Left renal pelvis (tissue), 4 donors: ENCODE measurements around the gene CRACR2A. TPM values are rescaled to one million over a fixed set of nuclear protein-coding genes. Genes with fewer than 3 reads are reported as not detected.

Experiments used
- DNase-seq, 4 donors: peaks; one replicate each; pipeline ENCODE4 v3.0.0-alpha.2; 2013; ENCODE audit warnings: low read depth in 4 of 4, low spot score in 3 of 4
- polyA plus RNA-seq, 4 donors: library from polyadenylated mRNA; unstranded; fragments of 120-200 nt; gene quantifications; one replicate each; pipeline ENCODE4 v1.2.1, GENCODE V29; 2013; ENCODE audit not compliant: insufficient read length in 4 of 4

Gene CRACR2A
- polyA plus RNA-seq, 4 donors: 1.2 to 1.5 (median 1.3) TPM

DNA sequence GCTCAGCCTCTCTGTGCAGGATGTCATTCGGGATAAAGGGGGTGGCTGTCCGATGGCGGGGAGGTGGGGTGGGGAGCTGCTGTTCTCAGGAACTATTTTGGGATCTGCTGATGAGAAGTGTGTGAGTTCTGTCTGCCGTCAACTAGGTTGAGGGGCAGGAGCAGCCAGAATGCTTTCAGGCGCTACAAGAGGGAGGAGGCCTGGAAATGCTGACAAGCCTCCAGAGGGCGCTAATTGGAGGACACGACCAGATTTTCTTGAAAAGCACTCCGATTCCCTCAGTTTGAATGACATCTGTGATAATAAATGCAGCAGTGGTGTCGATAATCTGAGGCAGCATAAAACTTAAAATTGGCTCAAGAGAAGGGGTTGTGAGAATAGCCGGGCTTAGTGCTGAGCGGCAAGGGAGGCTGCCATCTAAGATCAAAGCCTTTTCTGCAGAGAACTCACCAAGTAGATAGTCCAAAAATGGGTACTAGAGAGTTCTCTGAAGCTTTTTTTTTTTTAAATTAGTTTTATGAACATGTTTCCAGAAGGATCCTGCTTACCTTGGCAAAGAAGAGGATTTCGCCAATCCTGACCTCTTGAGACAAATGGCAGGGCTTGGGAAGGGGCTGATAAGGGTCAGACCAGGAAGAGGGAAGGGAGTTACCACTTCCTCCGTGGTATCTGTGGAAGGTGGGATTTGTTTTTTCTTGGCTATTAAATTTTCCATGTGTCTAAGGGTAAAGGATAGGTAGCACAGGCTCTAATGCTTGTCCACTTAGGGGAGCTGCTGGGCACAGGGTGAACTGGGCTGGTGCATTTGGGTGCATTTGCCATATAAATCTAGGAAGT lies 94.4 kb downstream of the CRACR2A start:
- no peak for DNase-seq

- no peak for DNase-seq
Observed at GRCh38 chr12:3656946-3657622, 95.8 kb downstream of the CRACR2A start.

DNA sequence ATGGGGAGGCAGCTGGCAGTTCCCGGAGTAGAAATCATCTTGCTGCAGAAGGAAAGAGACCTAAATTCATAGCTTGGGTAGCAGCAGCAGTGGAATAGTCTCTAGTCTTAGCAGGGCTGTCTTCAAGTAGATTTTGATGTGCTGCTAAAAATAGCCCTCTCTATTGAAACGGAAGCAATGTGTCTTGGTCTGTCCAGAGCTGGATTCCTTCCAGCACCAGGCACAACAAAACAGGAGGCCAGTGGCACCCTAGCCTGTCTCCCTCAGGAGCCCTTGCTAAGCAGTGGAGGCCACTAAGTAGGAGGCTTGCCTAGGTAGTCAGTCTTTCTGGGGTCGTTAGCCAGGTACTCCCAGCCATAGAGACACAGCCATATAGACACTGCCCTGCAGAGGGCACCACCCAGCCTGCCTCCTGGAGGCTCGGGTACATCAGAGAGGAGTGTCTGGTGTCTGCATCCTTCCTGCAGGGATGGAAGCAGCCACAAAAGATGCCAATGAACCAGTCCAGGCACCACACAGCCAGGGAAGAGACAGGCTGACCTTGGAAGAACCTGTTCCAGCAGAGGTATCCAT lies 97.5 kb downstream of the CRACR2A start:
- DNase-seq: no peak

- DNase-seq: no peak
Observed at GRCh38 chr12:3651585-3652424, 101.1 kb downstream of the CRACR2A start.

DNA sequence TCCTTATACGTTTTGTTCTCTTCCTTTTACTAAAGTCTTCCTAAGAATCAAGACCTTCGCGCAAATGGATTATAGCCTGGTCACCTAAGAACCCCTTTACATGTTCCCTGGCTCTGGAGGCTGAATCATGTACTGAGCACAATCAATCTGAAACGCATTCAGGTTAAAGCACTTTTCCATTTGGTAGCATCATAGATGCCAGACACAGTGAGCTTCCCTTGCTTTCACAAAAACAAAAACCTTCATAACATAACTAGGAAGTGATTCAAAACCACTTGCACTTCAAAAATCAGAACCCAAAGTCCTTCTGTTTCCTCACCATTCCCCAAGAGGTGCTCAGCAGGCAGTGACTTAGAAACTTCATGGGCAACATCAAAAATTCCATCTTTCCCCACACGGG lies 105.4 kb downstream of the CRACR2A start:
- no peak for DNase-seq

DNA sequence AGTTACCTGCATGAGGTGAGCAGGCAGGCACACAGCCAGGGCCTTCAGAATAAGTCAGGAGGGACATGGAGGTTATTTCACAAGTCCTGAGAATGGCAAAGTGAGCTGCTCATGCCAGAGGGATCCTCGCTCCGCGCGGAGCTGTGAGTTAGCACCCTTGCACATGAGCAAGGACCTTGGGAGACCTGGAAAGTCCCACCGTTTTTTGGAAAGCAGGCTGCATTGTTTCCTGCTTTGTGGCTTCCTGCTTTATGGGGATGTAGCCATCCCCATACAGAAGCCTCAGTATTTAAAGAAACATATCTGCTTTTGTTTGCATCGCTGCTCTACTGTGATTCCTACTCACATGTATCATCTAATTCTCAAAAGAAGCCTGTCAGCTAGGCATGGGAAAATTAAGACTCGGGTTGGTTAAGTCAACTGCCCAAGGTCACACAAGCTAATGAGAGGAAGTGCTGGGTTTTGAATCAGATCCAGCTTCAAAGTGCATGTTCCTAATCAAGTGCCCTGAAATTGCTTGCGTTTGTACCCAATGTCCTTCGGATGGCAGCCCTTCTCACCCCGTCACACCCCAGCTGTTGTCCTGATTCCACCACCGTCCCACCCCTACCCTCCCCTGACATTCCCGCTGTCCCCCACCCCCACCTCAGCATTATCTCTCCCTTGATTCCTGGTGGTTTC lies 106.2 kb downstream of the CRACR2A start:
- DNase-seq: no peak

GRCh38 chr12:3645091-3645490 lies 107.8 kb downstream of the CRACR2A start:
- no peak for DNase-seq

- DNase-seq: no peak
Observed at GRCh38 chr12:3644104-3644503, 108.8 kb downstream of the CRACR2A start.

DNA sequence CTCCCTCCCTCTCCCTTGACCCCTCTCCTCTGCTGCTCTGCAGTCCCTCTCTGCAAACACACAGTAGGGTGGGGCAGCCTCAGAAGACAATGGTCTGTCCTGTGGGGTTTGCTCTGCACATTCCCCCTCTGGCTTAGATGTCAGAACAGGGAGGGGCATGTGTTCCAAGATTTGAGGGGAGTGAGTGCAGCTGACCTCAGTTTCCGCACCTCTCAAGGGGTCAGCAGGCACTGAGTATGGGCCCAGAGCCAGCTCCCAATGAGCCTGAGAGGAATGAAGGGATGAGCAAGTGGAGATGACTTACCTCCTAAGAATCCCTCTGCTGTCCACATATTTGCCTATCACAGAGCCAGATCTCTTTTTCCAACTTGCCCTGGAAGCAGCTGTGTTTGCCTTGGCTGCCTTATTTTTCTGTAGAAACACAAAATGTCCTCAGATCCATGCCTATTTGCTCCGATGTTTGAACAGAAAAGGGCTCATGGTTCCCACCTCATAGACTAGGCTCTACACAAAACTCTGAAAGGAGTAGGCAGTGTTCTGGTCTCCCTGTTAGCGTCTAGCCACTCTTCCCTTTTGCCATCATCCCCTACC lies 111.4 kb downstream of the CRACR2A start:
- no peak for DNase-seq

DNA sequence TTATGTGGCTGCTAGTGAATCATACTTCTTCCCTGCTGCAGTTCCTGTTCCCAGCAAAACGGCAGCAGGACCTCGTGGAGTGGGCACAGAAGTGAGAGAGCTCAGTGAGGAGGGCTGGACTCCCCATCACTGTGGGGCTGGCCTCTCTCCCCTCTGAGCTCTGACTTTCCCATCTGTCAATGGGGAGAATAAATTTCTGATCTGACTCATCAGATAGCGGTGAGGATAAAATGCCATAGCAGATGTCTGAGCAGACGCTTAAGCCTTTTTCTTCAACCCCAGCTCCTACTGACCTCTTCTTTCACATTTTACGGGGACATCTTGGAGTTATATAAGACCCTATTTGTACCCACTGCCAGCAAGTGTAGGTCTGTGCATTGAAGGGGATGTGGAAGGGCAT lies 116.6 kb downstream of the CRACR2A start:
- DNase-seq: no peak

GRCh38 chr12:3634348-3634747 lies 118.6 kb downstream of the CRACR2A start:
- DNase-seq: no peak

DNA sequence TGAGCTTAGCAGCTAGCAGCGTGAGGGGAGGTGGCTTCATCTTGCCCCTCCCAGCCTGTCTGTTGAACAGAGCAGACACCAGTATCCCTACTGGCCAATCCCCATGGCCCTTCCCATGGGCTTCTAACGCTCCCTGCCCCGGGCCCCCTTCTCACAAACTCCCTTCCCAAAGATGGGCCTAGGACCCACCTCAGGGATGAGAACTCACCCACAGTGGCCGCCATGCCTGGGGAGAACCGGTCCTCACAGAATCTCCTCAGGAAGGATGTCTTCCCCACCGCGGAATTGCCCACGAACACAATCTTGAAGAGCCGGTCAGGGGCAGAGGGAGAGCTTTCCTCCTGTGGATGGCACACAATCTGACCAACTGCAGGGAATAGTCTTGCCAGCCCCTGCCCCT lies 119.5 kb downstream of the CRACR2A start:
- DNase-seq: no peak

DNA sequence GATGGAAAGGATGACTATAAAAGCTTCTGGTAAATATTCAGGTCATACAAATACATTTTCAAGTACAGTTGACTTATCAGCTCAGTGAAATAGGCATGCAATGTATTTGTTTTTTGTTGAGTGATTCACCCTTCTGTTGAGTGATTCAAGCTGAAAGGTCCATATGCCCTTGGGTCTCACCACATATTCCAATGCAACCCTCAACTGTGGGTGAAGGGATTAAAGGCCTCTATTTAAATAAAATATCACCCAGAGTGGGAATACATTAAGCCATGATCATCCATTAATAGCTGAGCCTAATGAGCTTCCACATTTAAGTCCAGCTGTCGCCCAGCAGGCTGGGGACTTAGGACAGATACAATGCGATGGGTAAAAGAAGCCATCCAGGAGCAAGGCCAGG lies 120.2 kb downstream of the CRACR2A start:
- no peak for DNase-seq

DNA sequence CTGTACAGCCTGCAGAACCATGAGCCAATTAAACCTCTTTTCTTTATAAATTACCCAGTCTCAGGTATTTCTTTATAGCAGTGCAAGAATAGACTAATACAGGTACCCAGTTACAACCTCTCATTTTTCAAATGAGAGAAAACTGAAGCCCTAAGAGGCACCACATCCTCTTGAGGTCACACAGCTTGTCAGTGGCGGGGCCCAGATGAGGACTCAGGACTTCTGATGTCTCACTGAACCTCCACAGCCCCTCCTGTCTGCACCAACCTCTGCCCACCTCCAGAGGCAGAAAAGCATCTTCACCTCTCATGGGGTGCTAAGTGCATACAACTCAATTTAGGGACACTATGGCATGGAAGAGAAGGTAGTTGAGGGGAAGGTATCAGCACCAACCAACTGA lies 120.7 kb downstream of the CRACR2A start:
- DNase-seq: no peak

- no peak for DNase-seq
Observed at GRCh38 chr12:3631759-3632158, 121.2 kb downstream of the CRACR2A start.

DNA sequence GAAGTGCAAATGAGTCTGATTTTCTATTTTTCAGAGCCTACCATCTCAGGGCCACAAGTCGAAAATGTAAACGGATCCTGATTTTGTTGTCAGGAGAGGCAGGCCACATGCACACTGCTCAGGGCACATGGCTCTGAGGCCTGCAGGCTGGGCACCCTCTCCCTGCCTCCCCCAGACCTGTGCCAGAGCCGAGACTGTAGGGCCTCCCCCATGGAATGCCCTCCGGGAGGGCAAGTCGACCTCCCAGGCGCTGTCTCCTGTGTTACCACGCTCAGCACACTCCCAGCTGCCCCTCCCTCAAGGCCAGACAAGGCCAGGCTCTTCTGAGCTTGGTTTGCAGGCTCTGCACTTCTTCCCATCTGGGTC lies 121.7 kb downstream of the CRACR2A start:
- no peak for DNase-seq

GRCh38 chr12:3630621-3631271 lies 122.2 kb downstream of the CRACR2A start:
- DNase-seq: no peak

DNA sequence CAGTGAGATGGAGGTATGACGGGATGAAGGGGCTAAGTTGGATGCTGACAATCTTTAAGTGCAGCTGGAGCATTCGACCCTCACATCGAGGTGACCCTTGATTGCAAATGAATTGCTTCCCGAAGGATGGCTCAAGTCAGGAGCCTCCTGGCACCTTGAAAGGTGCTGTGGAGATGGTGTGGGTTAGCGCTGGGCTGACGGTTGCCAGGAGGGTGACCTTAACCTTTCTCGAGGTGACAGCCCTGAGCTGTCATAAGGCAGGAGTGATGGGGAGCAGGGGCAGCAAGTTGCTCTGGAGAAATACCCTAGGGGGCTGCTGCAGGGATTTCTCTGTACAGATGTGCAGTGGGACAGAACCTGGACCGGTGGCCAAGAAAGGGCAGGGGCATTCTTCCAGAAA lies 122.8 kb downstream of the CRACR2A start:
- no peak for DNase-seq

DNA sequence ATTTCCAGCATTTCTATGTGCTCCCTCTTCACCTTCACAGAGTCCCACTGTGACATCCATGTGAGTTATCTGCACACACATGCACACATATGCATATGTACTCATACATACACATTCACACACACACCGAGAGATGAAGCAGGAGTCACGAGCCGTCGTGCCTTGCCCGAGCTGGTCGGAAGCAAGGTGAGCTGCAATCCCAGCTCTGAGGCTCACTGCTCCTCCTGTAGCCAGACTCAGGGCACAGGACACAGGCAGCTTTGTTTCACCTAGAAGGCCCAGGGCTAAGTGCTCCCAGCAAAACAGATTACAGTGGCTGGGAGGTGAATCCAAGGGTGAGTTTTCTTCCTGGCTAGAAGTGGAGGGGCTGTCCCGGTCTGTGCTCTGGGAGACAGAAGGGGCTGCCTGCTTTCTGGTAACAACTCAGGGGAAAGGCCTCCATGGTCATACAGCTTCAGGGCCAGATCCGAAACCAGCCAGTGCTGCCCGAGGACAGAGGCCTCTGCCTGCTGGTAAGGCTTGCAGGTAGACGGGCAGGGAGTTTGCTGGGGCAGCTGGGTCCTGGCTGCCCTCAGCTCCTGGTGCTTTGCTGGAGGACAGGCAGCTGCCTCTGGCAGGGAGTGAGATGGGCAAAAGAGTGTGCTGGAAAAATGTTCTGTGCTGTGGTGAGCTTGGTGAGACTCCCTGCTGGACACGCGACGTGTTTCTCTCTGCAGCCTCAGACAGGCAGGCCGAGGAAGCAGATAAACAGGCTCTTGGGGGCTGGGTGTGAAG lies 123.7 kb downstream of the CRACR2A start:
- no peak for DNase-seq
